Gastrocnemius medialis (tissue), 4 donors: Measurements from ENCODE around the gene CCRL2. TPM values are rescaled to one million over a fixed set of nuclear protein-coding genes. Genes with fewer than 3 reads are reported as not detected.
A peak's percentile ranks its signal among the peaks of the same experiment; 100 is the strongest.

Source experiments
- ATAC-seq, 2 donors: fragments of 150-250 bp; one replicate each; pipeline ENCODE4 v1.9.1; 2016
- DNase-seq, 2 donors: peaks; one replicate each; pipeline ENCODE4 v3.0.0-alpha.2; 2019
- H3K27ac ChIP-seq, 4 donors: fragments of 200-600 bp; sonication (generic); 1 replicate in 1 of 4; 2 replicates in 3 of 4; pipeline ENCODE4 v1.5.1; 2016 to 2018; ENCODE audit warnings: mild to moderate bottlenecking in 2 of 4, moderate library complexity in 1 of 4
- H3K27me3 ChIP-seq, 3 donors: fragments of 200-600 bp; sonication (generic) in 2 of 3; 1 replicate in 1 of 3; 2 replicates in 2 of 3; pipeline versions ENCODE4 v1.5.1 to v1.6.0; 2016 to 2019; ENCODE audit warnings: mild to moderate bottlenecking in 1 of 3, moderate library complexity in 1 of 3
- H3K36me3 ChIP-seq, 2 donors: fragments of 200-600 bp; sonication (generic) in 1 of 2; one replicate each; pipeline ENCODE4 v1.5.1; 2017 to 2018
- H3K4me1 ChIP-seq, 2 donors: fragments of 200-600 bp; sonication (generic) in 1 of 2; one replicate each; pipeline ENCODE4 v1.5.1; 2016 to 2017; ENCODE audit warnings: mild to moderate bottlenecking in 2 of 2
- H3K4me3 ChIP-seq, 4 donors: fragments of 200-600 bp; sonication (generic) in 3 of 4; 1 replicate in 1 of 4; 2 replicates in 3 of 4; pipeline ENCODE4 v1.5.1; 2016 to 2019; ENCODE audit warnings: mild to moderate bottlenecking in 2 of 4
- H3K9me3 ChIP-seq, 3 donors: fragments of 200-600 bp; sonication (generic) in 2 of 3; 1 replicate in 1 of 3; 2 replicates in 2 of 3; pipeline ENCODE4 v1.5.1; 2016 to 2019
- POLR2A ChIP-seq, 2 donors: fragments of 450-650 bp; IDR thresholded peaks; one replicate each; pipeline ENCODE4 v1.6.1; 2017; ENCODE audit warnings: antibody characterized with exemption in 2 of 2, mild to moderate bottlenecking in 2 of 2, moderate library complexity in 2 of 2
- in situ Hi-C, 4 donors: fragments of 200-750 bp; cut with MboI; loops; one replicate each; pipeline versions ENCODE4 v1.15.0 to v1.8.0; 2017; ENCODE audit warnings: low sequenced_read_pairs in 4 of 4
- intact Hi-C: fragments of 100-400 bp; cut with DNase I; formaldehyde crosslinking; loops from one replicate; pipeline ENCODE4 v1.15.1; 2023; ENCODE audit warnings: low total_unique reads
- total RNA-seq, 4 donors: library from RNA; depleted of rRNA; stranded (reverse); fragments of >200 nt; gene quantifications; one replicate each; pipeline versions ENCODE4 v1.1.0 to v1.2.3, GENCODE V29; 2016
- TF ChIP-seq, protein P1 (sequence below), 5 experiments: fragments of 450-650 bp in 3 of 5; fragments of 200-600 bp in 2 of 5; sonication (generic) in 2 of 5; IDR thresholded peaks in 4 of 5; conservative IDR thresholded peaks in 1 of 5; 1 replicate in 4 of 5; 2 replicates in 1 of 5; pipeline ENCODE4 v1.5.1; 2016 to 2019; ENCODE audit warnings: antibody characterized with exemption in 5 of 5, mild to moderate bottlenecking in 3 of 5, moderate library complexity in 3 of 5

CCRL2 gene
- total RNA-seq, 4 donors from 2014 or later, result 0.29 to 2.5 (median 1.7) TPM

- intact Hi-C loops, result no loop called here
- H3K4me1 ChIP-seq, result peaks cover 0 to 4% of the 10 kb centered on the region in 2 donors
- ATAC-seq (peak; percentile 89 to 95), DNase-seq (peak in 1 of 2 donors; percentile 30)
- no peaks in the 10 kb centered on the region for H3K27me3 ChIP-seq
- no peaks in the 10 kb centered on the region for H3K9me3 ChIP-seq
- in situ Hi-C loops, result loop anchor here in 1 of 4 donors (25.0 kb wide), 2 partner anchors 274 to 424 kb away; partner anchors contain the start of gene CXCR6
- TF ChIP-seq, protein P1, sequence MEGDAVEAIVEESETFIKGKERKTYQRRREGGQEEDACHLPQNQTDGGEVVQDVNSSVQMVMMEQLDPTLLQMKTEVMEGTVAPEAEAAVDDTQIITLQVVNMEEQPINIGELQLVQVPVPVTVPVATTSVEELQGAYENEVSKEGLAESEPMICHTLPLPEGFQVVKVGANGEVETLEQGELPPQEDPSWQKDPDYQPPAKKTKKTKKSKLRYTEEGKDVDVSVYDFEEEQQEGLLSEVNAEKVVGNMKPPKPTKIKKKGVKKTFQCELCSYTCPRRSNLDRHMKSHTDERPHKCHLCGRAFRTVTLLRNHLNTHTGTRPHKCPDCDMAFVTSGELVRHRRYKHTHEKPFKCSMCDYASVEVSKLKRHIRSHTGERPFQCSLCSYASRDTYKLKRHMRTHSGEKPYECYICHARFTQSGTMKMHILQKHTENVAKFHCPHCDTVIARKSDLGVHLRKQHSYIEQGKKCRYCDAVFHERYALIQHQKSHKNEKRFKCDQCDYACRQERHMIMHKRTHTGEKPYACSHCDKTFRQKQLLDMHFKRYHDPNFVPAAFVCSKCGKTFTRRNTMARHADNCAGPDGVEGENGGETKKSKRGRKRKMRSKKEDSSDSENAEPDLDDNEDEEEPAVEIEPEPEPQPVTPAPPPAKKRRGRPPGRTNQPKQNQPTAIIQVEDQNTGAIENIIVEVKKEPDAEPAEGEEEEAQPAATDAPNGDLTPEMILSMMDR (IDR thresholded peaks at IDR 0.05 in 4 of 5, conservative IDR thresholded peaks at IDR 0.05 in 1 of 5), result no peak
- TF ChIP-seq POLR2A (IDR thresholded peaks at IDR 0.05), result no peak
- no peak overlapping the region for H3K27ac ChIP-seq
- no peaks in the 10 kb centered on the region for H3K36me3 ChIP-seq
- H3K4me3 ChIP-seq, result no peak overlapping the region
Observed at GRCh38 chr3:46361408-46362283, 45.4 kb upstream of the CCRL2 start.

GRCh38 chr3:46365041-46365440, 42.0 kb upstream of the CCRL2 start:
- Histone ChIP-seq H3K36me3 (no peaks in the 10 kb centered on the region), H3K27me3 (peaks cover 0 to 4% (median 2%) of the 10 kb centered on the region in 3 donors), H3K4me1 (peaks cover 0 to 4% of the 10 kb centered on the region in 2 donors), H3K27ac (no peak overlapping the region), H3K4me3 (no peak overlapping the region), H3K9me3 (no peaks in the 10 kb centered on the region)
- TF ChIP-seq POLR2A (IDR thresholded peaks at IDR 0.05), result no peak
- TF ChIP-seq, protein P1 (IDR thresholded peaks at IDR 0.05 in 4 of 5, conservative IDR thresholded peaks at IDR 0.05 in 1 of 5), result no peak
- intact Hi-C loops, result no loop called here
- in situ Hi-C loops, result loop anchor here in 1 of 4 donors (25.0 kb wide), 2 partner anchors 278 to 428 kb away; partner anchors contain the start of gene CXCR6
- DNase-seq (no peak), ATAC-seq (no peak)

- intact Hi-C loops (no loop called here), in situ Hi-C loops (loop anchor here in 1 of 4 donors (25.0 kb wide), 2 partner anchors 279 to 429 kb away; partner anchors contain the start of gene CXCR6)
Observed at GRCh38 chr3:46365737-46366524, 41.1 kb upstream of the CCRL2 start.

DNA sequence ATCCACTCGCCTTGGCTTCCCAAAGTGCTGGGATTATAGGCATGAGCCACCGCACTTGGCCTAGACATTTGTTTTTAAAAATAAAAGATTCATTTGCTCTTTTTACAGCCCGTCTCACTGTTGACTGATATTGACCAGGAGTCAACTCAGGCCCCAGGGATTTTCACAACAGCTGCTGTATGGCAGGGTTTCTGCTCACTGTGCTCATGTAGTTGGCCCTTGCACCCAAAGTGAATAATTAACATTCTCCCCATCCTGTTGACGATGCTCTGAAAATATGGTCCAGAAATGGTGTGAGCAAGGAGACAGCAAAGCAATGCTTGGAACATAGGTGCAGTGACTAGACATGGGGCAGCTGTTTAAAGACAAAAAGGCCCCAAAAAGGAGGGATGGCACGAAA, 39.2 kb upstream of the CCRL2 start:
- DNase-seq, result no peak
- no peaks in the 10 kb centered on the region for H3K9me3 ChIP-seq
- no peaks in the 10 kb centered on the region for H3K36me3 ChIP-seq
- no peak overlapping the region for H3K27ac ChIP-seq
- H3K4me1 ChIP-seq, result no peaks in the 10 kb centered on the region
- ATAC-seq, result peak in 1 of 2 donors; percentile 36
- H3K4me3 ChIP-seq, result no peak overlapping the region
- intact Hi-C loops, result no loop called here
- TF ChIP-seq POLR2A (IDR thresholded peaks at IDR 0.05), result no peak
- TF ChIP-seq, protein P1 (IDR thresholded peaks at IDR 0.05 in 4 of 5, conservative IDR thresholded peaks at IDR 0.05 in 1 of 5), result no peak
- H3K27me3 ChIP-seq, result peaks cover 0 to 8% (median 2%) of the 10 kb centered on the region in 3 donors
- in situ Hi-C loops, result loop anchor here in 1 of 4 donors (25.0 kb wide), 2 partner anchors 281 to 431 kb away; partner anchors contain the start of gene CXCR6

More at GRCh38 chr3:46365737-46366524, 41.1 kb upstream of the CCRL2 start:
- TF ChIP-seq, protein P1 (IDR thresholded peaks at IDR 0.05 in 4 of 5, conservative IDR thresholded peaks at IDR 0.05 in 1 of 5), result no peak
- no peak for TF ChIP-seq POLR2A (IDR thresholded peaks at IDR 0.05)
- no peaks in the 10 kb centered on the region for H3K9me3 ChIP-seq
- no peak overlapping the region for H3K4me3 ChIP-seq
- H3K27me3 ChIP-seq, result peaks cover 0 to 6% (median 2%) of the 10 kb centered on the region in 3 donors
- no peak for ATAC-seq
- H3K36me3 ChIP-seq, result no peaks in the 10 kb centered on the region
- no peak overlapping the region for H3K27ac ChIP-seq
- no peak for DNase-seq
- H3K4me1 ChIP-seq, result peaks cover 0 to 3% of the 10 kb centered on the region in 2 donors
